Keratinocyte (primary cell): Measurements from ENCODE around the gene CSTF1.

Experiments
- CTCF ChIP-seq, 3 experiments: IDR thresholded peaks in 1 of 3; conservative IDR thresholded peaks in 1 of 3; optimal IDR thresholded peaks in 1 of 3; 2 replicates in 2 of 3; 3 replicates in 1 of 3; pipeline versions ENCODE3 to v1.5.1; 2011; ENCODE audit warnings: low read length in 3 of 3, mild to moderate bottlenecking in 3 of 3, moderate library complexity in 2 of 3, control low read depth in 1 of 3, inconsistent platforms in 1 of 3; ENCODE audit not compliant: insufficient read depth in 2 of 3; ENCODE audit errors: extremely low read depth in 1 of 3
- EZH2 ChIP-seq: IDR thresholded peaks from one replicate; pipeline ENCODE4 v1.6.1; 2012; ENCODE audit warnings: inconsistent platforms, mild to moderate bottlenecking, low read length, moderate library complexity

- TF ChIP-seq CTCF (optimal IDR thresholded peaks at IDR 0.05 in 1 of 3, IDR thresholded peaks at IDR 0.05 in 1 of 3, conservative IDR thresholded peaks at IDR 0.05 in 1 of 3; ENCODE audit: extremely low read depth in 1 of 3, insufficient read depth in 2 of 3, low read length in 3 of 3) (no peak), EZH2 (no peak)
These were observed 20.0 kb downstream of the CSTF1 start for GRCh38 chr20:56412473-56412790.
